RWPE2 (cell line): ENCODE results near the gene LYPD4.
"Not testable (repeated sequence)": the region's sequence is repeated elsewhere in the genome, so short reads cannot be mapped to it uniquely, and the experiment has no call there.

Experiments
- ATAC-seq: fragments of 200-7000 bp; cut with Tn5 transposase; 3 replicates; pipeline ENCODE4 v1.9.1; 2021; ENCODE audit warnings: low read depth
- DNase-seq: peaks from one replicate; pipeline ENCODE4 v3.0.0-alpha.2; 2020; ENCODE audit warnings: low spot score
- H3K27ac ChIP-seq: fragments of 450-650 bp; 2 replicates; pipeline ENCODE4 v1.5.1; 2017; ENCODE audit warnings: mild to moderate bottlenecking; ENCODE audit not compliant: poor library complexity, severe bottlenecking
- H3K27me3 ChIP-seq: fragments of 250-450 bp; sonication (Bioruptor Pico); 2 replicates; pipeline ENCODE4 v1.5.1; 2021; ENCODE audit warnings: mild to moderate bottlenecking, moderate library complexity; ENCODE audit not compliant: insufficient read depth, poor library complexity, severe bottlenecking
- H3K36me3 ChIP-seq: fragments of 250-450 bp; sonication (Bioruptor Pico); 2 replicates; pipeline ENCODE4 v1.5.1; 2020; ENCODE audit warnings: low read depth, mild to moderate bottlenecking, moderate library complexity
- H3K4me1 ChIP-seq: fragments of 250-450 bp; sonication (Bioruptor Pico); 2 replicates; pipeline ENCODE4 v1.5.1; 2021; ENCODE audit warnings: mild to moderate bottlenecking, moderate library complexity; ENCODE audit not compliant: insufficient read depth, poor library complexity, severe bottlenecking
- H3K4me3 ChIP-seq: fragments of 250-450 bp; sonication (Bioruptor Pico); 2 replicates; pipeline ENCODE4 v1.5.1; 2021; ENCODE audit warnings: mild to moderate bottlenecking, moderate library complexity; ENCODE audit not compliant: severe bottlenecking
- H3K9me3 ChIP-seq: fragments of 250-450 bp; sonication (Bioruptor Pico); 2 replicates; pipeline ENCODE4 v1.5.1; 2021; ENCODE audit warnings: mild to moderate bottlenecking, moderate library complexity; ENCODE audit not compliant: severe bottlenecking
- CTCF ChIP-seq: fragments of 450-650 bp; IDR thresholded peaks from one replicate; pipeline ENCODE4 v1.5.1; 2017; ENCODE audit warnings: mild to moderate bottlenecking, moderate library complexity; ENCODE audit not compliant: poor library complexity, severe bottlenecking

Gene LYPD4

GRCh38 chr19:41796901-41797300, 47.6 kb downstream of the LYPD4 start:
- Histone ChIP-seq H3K27me3 (peaks cover 8% of the 10 kb centered on the region), H3K4me3 (no peak overlapping the region), H3K27ac (no peak overlapping the region), H3K36me3 (no peaks in the 10 kb centered on the region), H3K9me3 (no peaks in the 10 kb centered on the region), H3K4me1 (peaks cover 12% of the 10 kb centered on the region)
- ATAC-seq (no peak), DNase-seq (no peak)
- no peak for TF ChIP-seq CTCF

- Histone ChIP-seq H3K27me3 (peaks cover 8% of the 10 kb centered on the region), H3K36me3 (no peaks in the 10 kb centered on the region), H3K9me3 (no peaks in the 10 kb centered on the region), H3K4me3 (no peak within 1 kb of the TSS), H3K4me1 (peaks cover 12% of the 10 kb centered on the region), H3K27ac (no peak within 1 kb of the TSS)
- no peak for TF ChIP-seq CTCF
- ATAC-seq = no peak
- no peak for DNase-seq
Observed at GRCh38 chr19:41796362-41796761, 48.1 kb downstream of the LYPD4 start, which contains the start of gene CEACAM3. Gene CEACAM3, plus strand, starts transcription at chr19:41796587. Its CDS starts 91 bp downstream, at chr19:41796678.

DNA sequence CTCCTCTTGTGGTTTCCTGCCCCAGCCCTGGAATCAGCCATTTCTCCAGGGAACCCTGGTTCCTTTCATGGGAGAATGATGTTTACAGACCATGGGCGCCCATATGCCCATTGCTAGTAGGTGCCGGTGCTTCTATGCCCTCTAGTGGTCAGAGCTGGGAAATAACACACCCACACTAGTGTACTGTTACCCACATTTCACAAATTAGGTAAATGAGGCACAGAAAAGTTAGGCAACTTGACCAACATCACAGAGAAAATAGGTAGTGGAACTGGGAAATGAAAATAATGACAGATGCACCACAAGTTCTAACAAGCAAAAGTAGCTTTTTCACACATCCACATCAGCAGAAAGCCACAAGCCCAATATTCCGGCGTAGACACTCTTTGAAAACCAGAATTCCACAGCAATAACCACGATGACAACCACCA, 49.4 kb downstream of the LYPD4 start:
- Histone ChIP-seq H3K9me3 (no peaks in the 10 kb centered on the region), H3K27ac (no peak overlapping the region), H3K4me3 (no peak overlapping the region), H3K36me3 (no peaks in the 10 kb centered on the region), H3K4me1 (peaks cover 12% of the 10 kb centered on the region), H3K27me3 (peaks cover 15% of the 10 kb centered on the region)
- ATAC-seq (peak; percentile 70), DNase-seq (no peak)
- peak; percentile 92 for TF ChIP-seq CTCF

GRCh38 chr19:41793414-41793727, 51.1 kb downstream of the LYPD4 start:
- Histone ChIP-seq H3K9me3 (no peaks in the 10 kb centered on the region), H3K4me3 (no peak overlapping the region), H3K27me3 (peaks cover 23% of the 10 kb centered on the region), H3K27ac (no peak overlapping the region), H3K4me1 (no peaks in the 10 kb centered on the region), H3K36me3 (no peaks in the 10 kb centered on the region)
- TF ChIP-seq CTCF = peak; percentile 40
- DNase-seq (no peak), ATAC-seq (no peak)

- H3K27me3 ChIP-seq = peaks cover 24% of the 10 kb centered on the region
Observed at GRCh38 chr19:41792513-41793413, 51.7 kb downstream of the LYPD4 start.

GRCh38 chr19:41789053-41789452, 55.4 kb downstream of the LYPD4 start:
- H3K9me3 ChIP-seq, H3K27ac ChIP-seq, ATAC-seq, H3K4me1 ChIP-seq, H3K36me3 ChIP-seq, DNase-seq, H3K4me3 ChIP-seq: not testable (repeated sequence)
- H3K27me3 ChIP-seq = peaks cover 50% of the 10 kb centered on the region

More at GRCh38 chr19:41792513-41793413, 51.7 kb downstream of the LYPD4 start:
- Histone ChIP-seq H3K27ac (no peak overlapping the region), H3K36me3 (no peaks in the 10 kb centered on the region), H3K4me1 (no peaks in the 10 kb centered on the region), H3K4me3 (no peak overlapping the region), H3K9me3 (no peaks in the 10 kb centered on the region)
- peak; percentile 62 for TF ChIP-seq CTCF
- ATAC-seq (peak; percentile 77), DNase-seq (no peak)

DNA sequence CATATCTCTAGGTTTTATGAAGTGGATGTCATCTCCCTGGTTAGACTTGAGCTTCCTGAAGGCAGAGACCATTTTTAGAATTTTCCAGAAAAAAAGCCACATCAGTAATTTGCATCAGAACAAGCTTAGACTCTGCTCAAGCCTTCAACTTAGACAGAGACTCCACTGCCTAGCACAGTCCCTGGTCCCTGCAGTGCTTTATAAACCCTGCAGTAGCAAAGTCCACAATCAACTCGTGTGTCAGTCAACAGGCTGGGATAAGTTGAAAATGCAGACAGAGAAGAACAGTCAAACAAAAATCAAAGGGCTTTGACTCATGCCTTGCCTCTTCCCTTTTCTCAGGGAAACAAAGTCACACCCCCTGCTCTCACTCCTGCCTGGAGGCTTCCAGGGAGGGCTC, 56.0 kb downstream of the LYPD4 start:
- not testable (repeated sequence) for H3K4me1 ChIP-seq, H3K27ac ChIP-seq, ATAC-seq, DNase-seq, H3K4me3 ChIP-seq, H3K36me3 ChIP-seq, H3K9me3 ChIP-seq
- H3K27me3 ChIP-seq = peaks cover 50% of the 10 kb centered on the region
